Epithelial cell of proximal tubule (primary cell): Measurements from ENCODE around the gene SHROOM3. TPM values are rescaled to one million over a fixed set of nuclear protein-coding genes. Genes with fewer than 3 reads are reported as not detected.
A peak's percentile ranks its signal among the peaks of the same experiment; 100 is the strongest.

Experiments
- DNase-seq: peaks from one replicate; pipeline ENCODE4 v3.0.0-alpha.2; 2011; ENCODE audit warnings: low read depth
- H3K4me3 ChIP-seq: 2 replicates; pipeline ENCODE4 v1.5.1; 2011; ENCODE audit warnings: low read depth, mild to moderate bottlenecking, low read length
- total RNA-seq: library from RNA; depleted of rRNA; stranded (reverse); fragments of >200 nt; gene quantifications from 2 replicates; pipeline ENCODE4 v1.2.3, GENCODE V29; 2015
- TF ChIP-seq, protein P1 (sequence below): conservative IDR thresholded peaks from 2 replicates; pipeline ENCODE4 v1.5.1; 2012; ENCODE audit warnings: low read depth, mild to moderate bottlenecking, low read length

Gene SHROOM3
- total RNA-seq, 1 donor from 2014 or later = 109 TPM

- TF ChIP-seq, protein P1, sequence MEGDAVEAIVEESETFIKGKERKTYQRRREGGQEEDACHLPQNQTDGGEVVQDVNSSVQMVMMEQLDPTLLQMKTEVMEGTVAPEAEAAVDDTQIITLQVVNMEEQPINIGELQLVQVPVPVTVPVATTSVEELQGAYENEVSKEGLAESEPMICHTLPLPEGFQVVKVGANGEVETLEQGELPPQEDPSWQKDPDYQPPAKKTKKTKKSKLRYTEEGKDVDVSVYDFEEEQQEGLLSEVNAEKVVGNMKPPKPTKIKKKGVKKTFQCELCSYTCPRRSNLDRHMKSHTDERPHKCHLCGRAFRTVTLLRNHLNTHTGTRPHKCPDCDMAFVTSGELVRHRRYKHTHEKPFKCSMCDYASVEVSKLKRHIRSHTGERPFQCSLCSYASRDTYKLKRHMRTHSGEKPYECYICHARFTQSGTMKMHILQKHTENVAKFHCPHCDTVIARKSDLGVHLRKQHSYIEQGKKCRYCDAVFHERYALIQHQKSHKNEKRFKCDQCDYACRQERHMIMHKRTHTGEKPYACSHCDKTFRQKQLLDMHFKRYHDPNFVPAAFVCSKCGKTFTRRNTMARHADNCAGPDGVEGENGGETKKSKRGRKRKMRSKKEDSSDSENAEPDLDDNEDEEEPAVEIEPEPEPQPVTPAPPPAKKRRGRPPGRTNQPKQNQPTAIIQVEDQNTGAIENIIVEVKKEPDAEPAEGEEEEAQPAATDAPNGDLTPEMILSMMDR = no peak
- peak overlapping the region; percentile 52 for H3K4me3 ChIP-seq
- no peak for DNase-seq
Observed at GRCh38 chr4:76830612-76830963, 395.6 kb downstream of the SHROOM3 start.

DNA sequence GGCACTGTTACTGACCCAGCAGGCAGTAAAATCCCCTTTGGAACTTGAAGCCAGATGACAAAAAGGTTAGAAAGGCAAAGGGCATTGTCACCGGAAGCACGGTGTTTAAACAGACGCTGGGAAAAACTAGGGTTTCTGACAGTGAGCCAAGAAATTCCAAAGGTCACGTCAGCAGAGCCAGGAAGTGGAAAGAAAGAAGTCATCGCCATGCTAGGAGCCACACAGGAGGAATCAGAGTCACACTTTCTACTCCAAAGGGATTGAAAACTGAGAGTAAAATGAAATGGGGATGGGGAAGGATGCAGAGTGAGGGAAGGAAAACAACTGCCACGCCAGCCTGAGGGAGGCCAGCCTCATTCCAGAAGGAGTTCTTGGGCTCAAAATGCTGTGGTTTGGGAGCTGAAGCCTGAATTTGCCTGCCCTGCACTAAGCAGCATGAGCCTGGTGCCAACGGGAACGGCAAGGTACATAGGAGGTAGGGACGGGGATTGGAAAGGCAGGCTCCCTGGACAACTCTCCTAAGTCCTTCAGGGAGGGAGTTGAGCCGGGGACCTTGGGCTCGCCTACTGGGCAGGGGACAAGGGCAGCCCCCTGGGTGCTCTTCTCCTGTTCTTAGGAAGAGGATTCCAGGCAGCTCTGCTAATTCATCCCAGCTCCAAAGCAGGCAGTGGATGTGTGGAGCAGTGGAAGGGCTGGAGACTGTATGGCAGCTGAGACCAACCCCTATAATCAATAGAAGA lies 396.1 kb downstream of the SHROOM3 start:
- H3K4me3 ChIP-seq = peak overlapping the region; percentile 52
- TF ChIP-seq, protein P1 = no peak
- peak; percentile 96 for DNase-seq

GRCh38 chr4:76831711-76832373 lies 396.8 kb downstream of the SHROOM3 start:
- no peak for DNase-seq
- H3K4me3 ChIP-seq = peak overlapping the region; percentile 52
- TF ChIP-seq, protein P1 = no peak

Other genes with a start within 250 kb of the SHROOM3 start
- gene SCARB2, start 221.4 kb upstream of the SHROOM3 start, total RNA-seq = 58.4 and 76.3 TPM in 2 replicates
- 0.07 and 3.5 TPM in 2 replicates for gene FAM47E, start 183.5 kb upstream of the SHROOM3 start, total RNA-seq
- 4.5 and 7.8 TPM in 2 replicates for gene STBD1, start 128.5 kb upstream of the SHROOM3 start, total RNA-seq
- 0.17 TPM in 1 of 2 replicates, not detected in the other for gene CCDC158, start 14.1 kb upstream of the SHROOM3 start, total RNA-seq